GM18505 (cell line): Measurements from ENCODE around the gene GOLGA8A.

ENCODE experiments used
- ATAC-seq: cut with Tn5 transposase; IDR thresholded peaks from one replicate; pipeline ENCODE4 v1.9.1; 2021; ENCODE audit not compliant: unreplicated experiment
- POLR2A ChIP-seq: IDR thresholded peaks from 4 replicates; pipeline ENCODE4 v1.6.1; 2011; ENCODE audit warnings: borderline replicate concordance; ENCODE audit not compliant: insufficient read depth, insufficient read length; ENCODE audit errors: extremely low read depth

GOLGA8A gene, protein sequence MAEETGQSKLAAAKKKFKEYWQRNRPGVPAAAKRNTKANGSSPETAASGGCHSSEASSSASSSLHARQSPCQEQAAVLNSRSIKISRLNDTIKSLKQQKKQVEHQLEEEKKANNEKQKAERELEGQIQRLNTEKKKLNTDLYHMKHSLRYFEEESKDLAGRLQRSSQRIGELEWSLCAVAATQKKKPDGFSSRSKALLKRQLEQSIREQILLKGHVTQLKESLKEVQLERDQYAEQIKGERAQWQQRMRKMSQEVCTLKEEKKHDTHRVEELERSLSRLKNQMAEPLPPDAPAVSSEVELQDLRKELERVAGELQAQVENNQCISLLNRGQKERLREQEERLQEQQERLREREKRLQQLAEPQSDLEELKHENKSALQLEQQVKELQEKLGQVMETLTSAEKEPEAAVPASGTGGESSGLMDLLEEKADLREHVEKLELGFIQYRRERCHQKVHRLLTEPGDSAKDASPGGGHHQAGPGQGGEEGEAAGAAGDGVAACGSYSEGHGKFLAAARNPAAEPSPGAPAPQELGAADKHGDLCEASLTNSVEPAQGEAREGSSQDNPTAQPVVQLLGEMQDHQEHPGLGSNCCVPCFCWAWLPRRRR

GRCh38 chr15:34437687-34438086 lies at the start of gene GOLGA8A:
TSS of gene GOLGA8A (minus strand) at chr15:34437808. CDS start at chr15:34389691, 48,117 bp downstream.
- peak; percentile 68 for ATAC-seq
- peak; percentile 64 for TF ChIP-seq POLR2A

- TF ChIP-seq POLR2A: no peak
- no peak for ATAC-seq
Measured at GRCh38 chr15:34483644-34484043, 46.0 kb upstream of the GOLGA8A start.

DNA sequence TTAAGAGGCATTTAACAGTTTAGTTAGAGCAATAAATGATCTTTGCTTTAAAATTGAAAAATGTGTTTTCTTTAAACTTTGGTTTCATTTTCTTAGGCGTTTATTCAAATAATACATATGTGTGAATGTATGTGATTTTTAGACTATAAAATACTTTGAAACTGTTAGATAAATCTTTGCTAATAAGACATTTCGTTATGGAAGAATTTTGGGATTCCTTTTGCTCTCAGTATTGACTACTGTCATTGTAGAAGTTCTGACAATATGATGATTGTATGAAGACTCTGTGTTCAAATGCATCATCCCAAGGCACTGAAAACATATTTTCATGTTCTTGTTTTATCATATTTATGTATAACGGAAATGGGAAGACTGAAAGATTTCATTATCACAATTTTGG lies 43.8 kb upstream of the GOLGA8A start:
- TF ChIP-seq POLR2A: no peak
- no peak for ATAC-seq

DNA sequence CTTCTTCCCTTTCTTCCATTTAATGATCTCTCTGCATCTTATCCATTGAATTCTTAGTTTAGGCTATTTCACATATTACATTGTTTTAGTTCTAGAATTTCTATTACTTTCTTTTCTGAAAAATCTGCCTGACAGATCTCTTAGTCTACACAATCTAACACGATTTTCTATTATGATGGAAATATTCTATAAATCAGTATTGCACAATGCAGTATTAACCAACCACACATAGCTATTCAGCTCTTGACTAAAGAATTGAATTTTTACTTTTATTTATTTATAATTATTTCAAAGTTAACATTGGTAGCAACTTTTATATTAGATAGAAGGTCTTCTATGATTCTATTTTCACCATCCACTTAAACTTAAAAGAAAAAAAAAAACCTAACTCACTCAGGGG lies 36.2 kb upstream of the GOLGA8A start:
- no peak for TF ChIP-seq POLR2A
- no peak for ATAC-seq

GRCh38 chr15:34472947-34473346 lies 35.3 kb upstream of the GOLGA8A start:
- no peak for ATAC-seq
- no peak for TF ChIP-seq POLR2A

GRCh38 chr15:34470892-34471291 lies 33.3 kb upstream of the GOLGA8A start:
- no peak for TF ChIP-seq POLR2A
- ATAC-seq: no peak

- no peak for ATAC-seq
- TF ChIP-seq POLR2A: no peak
Measured at GRCh38 chr15:34470091-34470490, 32.5 kb upstream of the GOLGA8A start.

GRCh38 chr15:34461730-34462129 lies 24.1 kb upstream of the GOLGA8A start:
- no peak for TF ChIP-seq POLR2A
- no peak for ATAC-seq

DNA sequence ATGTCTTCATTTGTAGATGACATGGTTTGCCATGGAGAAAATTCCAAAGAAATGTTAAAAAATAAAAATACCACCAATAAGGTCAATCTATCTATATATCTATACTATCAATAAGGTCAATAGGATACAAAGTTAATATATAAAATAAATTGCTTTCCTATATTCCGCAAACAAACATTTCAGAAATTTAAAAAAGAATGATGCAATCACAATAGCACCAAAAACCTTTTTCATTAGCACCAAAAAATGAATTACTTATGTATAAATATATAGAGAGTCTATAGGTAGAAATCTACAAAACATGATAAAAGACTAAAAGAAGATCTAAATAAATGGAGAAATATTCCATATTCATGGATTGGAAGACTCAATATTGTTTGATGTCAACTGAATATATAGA lies 22.8 kb upstream of the GOLGA8A start:
- no peak for TF ChIP-seq POLR2A
- ATAC-seq: no peak

- no peak for TF ChIP-seq POLR2A
- ATAC-seq: no peak
Measured at GRCh38 chr15:34456658-34457057, 19.1 kb upstream of the GOLGA8A start.

DNA sequence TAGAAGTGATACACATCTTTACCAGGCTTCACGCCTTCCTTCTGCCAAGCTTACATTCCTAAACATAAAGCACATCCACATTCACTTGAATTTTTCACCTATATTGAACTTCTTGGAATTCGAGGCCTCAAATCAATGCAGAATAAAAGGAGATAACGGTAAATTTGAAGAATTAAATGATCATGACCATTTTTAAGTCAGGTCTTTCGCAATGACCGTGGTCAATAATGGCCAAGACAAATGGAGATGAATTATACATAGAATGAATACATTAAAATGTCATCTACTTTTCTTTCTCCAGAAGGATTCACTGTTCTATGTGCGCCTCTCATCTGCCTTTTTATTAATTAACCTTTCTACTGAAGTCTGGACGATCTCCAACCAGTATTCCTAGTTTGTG lies 5.3 kb upstream of the GOLGA8A start:
- no peak for ATAC-seq
- no peak for TF ChIP-seq POLR2A

GRCh38 chr15:34439878-34440277 lies 2.3 kb upstream of the GOLGA8A start:
- no peak for TF ChIP-seq POLR2A
- ATAC-seq: no peak

GRCh38 chr15:34436956-34437442 lies 609 bp downstream of the GOLGA8A start:
- ATAC-seq: peak; percentile 67
- no peak for TF ChIP-seq POLR2A
